22Rv1 (cell line): ENCODE measurements around the gene NEMP1.

Experiments
- ZFX ChIP-seq: fragments of 450-650 bp; IDR thresholded peaks from 2 replicates; pipeline ENCODE4 v1.6.1; 2017; ENCODE audit warnings: antibody characterized with exemption, borderline replicate concordance
- TF ChIP-seq, protein P1 (sequence below): fragments of 450-650 bp; IDR thresholded peaks from 2 replicates; pipeline ENCODE4 v1.5.1; 2017; ENCODE audit warnings: mild to moderate bottlenecking

DNA sequence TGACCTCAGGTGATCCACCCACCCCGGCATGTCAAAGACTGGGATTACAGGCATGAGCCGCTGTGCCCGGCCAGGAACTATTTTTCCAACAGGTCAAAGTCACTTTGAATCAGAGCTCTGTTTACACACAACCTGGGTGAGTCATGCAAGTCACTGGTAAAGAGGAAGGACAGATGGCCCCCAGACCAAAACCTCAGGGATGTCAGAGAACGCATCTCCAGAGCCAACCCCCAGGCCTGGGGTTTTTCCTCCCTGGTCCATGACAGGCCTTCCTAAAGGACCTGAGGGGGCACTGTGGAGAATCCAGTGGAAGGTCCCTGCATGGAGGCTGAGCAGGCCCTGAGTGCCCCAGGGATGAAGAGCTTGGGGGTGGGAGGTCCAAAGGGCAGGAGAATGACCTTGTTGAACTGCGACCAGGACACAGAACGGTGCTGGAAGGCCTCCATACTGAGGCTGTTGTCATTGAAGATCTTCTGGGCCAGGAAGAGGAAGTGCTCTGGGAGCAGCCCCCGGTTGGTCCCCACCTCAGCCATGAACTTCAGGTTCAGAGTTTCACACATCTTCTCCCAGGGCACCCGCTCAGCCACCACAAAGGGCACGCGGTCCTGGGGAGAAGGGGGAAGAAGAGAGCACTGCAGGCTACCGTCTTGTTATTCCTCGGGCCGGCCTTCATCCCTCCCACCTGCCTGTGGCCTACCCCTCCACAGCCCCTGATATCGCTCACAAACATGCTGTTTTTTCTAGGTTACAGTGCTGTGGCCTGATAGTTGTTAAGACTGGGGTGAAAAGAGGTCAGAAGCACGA lies 23.5 kb upstream of the NEMP1 start:
- TF ChIP-seq, protein P1, sequence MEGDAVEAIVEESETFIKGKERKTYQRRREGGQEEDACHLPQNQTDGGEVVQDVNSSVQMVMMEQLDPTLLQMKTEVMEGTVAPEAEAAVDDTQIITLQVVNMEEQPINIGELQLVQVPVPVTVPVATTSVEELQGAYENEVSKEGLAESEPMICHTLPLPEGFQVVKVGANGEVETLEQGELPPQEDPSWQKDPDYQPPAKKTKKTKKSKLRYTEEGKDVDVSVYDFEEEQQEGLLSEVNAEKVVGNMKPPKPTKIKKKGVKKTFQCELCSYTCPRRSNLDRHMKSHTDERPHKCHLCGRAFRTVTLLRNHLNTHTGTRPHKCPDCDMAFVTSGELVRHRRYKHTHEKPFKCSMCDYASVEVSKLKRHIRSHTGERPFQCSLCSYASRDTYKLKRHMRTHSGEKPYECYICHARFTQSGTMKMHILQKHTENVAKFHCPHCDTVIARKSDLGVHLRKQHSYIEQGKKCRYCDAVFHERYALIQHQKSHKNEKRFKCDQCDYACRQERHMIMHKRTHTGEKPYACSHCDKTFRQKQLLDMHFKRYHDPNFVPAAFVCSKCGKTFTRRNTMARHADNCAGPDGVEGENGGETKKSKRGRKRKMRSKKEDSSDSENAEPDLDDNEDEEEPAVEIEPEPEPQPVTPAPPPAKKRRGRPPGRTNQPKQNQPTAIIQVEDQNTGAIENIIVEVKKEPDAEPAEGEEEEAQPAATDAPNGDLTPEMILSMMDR, result no peak
- TF ChIP-seq ZFX, result no peak
